HG02870 (cell line): ENCODE results near the gene BAIAP2L2.

Experiments used
- ATAC-seq: cut with Tn5 transposase; IDR thresholded peaks from one replicate; pipeline ENCODE4 v1.9.1; 2021; ENCODE audit warnings: mild to moderate bottlenecking, moderate library complexity; ENCODE audit not compliant: unreplicated experiment

Gene BAIAP2L2

GRCh38 chr22:38108561-38109319 is 1.7 kb downstream of the BAIAP2L2 start:
- no peak for ATAC-seq

DNA sequence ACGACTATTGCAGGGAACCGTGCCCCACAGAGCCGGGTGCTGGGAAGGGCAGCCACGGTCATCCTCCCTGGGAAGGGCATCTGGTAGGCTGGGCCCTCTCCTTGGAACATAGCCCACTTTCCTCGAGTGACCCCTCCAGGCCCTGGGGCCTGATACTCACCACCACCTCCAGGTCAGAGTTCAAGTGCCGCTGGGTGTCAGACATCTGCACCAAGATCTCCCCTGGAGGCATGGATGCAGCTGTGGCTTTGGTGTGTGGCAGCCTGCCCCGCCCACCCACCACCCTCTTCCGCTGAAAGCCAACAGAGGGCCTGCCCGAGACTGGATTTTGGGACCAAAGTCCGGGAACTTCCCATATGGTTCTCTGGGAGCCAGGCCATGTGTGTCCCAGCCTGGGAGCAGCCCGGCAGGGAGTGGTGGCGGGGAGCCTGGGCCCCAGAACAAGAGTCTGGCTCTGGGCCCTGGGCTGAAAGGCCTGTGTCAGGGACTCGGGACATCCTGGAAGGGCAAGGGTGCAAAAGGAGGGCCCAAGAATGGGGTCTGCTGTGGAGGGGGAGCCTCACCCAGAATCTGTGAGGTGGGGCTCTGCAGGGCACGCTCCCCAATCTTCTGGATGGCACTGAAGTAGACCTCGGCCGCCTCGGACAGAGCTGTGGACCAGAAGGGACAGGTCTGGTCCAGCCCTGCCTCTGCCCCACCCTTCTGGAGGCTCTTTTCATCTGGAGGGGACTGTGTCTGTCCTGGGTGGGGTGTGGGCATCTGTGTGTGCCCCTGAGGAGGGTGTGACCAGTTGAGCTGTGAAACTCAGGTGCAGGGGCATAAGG is 2.6 kb downstream of the BAIAP2L2 start:
- ATAC-seq, result no peak

GRCh38 chr22:38106814-38107578 is 3.5 kb downstream of the BAIAP2L2 start:
- no peak for ATAC-seq

- ATAC-seq, result no peak
Observed at GRCh38 chr22:38104084-38104483, 6.4 kb downstream of the BAIAP2L2 start.

DNA sequence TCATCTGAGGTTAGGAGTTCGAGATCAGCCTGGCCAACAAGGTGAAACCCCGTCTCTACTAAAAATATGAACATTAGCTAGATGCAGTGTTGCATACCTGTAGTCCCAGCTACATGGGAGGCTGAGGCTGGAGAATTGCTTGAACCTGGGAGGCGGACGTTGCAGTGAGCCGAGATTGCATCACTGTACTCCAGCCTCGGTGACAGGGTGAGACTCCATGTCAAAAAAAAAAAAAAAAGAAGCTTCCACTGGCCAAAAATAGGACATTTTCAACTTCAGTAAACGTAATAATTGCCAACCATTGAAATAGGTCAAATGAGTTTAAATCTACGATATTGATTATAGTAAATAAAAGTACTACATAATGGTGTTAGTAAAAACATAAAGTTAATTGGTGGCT is 6.8 kb downstream of the BAIAP2L2 start:
- ATAC-seq, result no peak

- no peak for ATAC-seq
Observed at GRCh38 chr22:38098410-38099249, 11.9 kb downstream of the BAIAP2L2 start.

GRCh38 chr22:38097557-38098409 is 12.7 kb downstream of the BAIAP2L2 start:
- no peak for ATAC-seq

- ATAC-seq, result no peak
Observed at GRCh38 chr22:38097058-38097457, 13.4 kb downstream of the BAIAP2L2 start.

- no peak for ATAC-seq
Observed at GRCh38 chr22:38089474-38089851, 21.0 kb downstream of the BAIAP2L2 start.

DNA sequence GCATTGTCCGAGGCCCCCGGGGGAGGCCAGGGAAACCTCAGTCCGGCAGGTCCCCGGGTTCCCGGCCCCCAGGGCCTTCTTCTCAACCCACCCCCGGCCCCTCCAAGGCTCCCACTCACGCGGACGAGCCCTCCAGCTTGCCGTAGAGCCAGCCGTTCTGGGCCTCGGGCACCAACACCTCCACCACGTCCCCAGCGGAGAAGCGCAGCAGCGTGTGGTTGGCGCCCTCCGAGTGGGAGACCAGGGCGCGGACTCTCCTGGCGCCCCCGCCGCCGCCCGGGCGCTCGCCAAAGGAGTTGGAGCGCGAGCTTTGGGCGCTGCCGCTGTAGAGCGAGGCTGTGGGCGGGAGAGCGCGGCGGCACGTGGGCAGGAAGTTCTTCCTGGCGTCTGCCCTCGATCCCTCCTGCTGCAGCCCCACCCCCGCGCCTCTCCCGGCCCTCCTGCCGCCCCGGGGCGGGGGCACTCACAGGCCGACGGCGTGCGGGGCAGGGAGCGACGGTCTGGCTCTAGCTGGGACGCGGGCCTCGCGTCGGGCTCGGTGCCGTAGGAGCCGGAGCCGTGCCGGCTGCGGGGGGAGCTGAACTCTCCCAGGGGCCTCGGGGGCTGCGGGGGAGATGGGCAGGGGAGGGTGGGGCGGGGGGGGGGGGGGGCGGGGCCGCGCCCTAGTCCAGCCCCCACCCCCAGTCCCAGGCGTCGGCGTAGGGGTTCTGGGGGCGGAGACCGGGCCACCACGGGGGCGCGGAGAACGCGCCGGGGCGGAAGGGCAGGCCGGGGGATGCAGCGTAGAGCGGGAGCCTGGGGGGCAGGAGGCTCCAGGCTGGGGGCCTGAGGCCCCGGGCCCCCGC is 21.6 kb downstream of the BAIAP2L2 start:
- ATAC-seq, result no peak

- no peak for ATAC-seq
Observed at GRCh38 chr22:38087855-38088254, 22.6 kb downstream of the BAIAP2L2 start.

DNA sequence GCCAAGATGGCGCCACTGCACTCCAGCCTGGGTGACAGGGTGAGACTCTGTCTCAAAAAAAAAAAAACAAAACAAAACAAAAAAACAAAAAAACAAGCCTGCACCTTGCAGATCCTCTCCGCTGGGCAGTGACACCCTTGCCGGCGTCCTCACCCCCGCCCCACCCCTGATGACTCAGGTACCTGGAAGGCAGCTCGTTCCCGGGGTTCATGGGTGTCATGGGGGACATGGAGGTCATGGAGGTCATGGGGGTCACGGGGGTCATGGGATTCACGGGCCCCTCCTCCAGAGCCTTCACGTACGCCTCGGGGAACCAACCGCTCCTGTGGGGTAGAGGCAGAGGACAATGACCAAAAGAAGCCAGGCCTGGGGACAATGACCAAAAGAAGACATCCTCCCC is 23.5 kb downstream of the BAIAP2L2 start:
- ATAC-seq, result no peak

GRCh38 chr22:38086001-38086845 is 24.3 kb downstream of the BAIAP2L2 start:
- ATAC-seq, result no peak

DNA sequence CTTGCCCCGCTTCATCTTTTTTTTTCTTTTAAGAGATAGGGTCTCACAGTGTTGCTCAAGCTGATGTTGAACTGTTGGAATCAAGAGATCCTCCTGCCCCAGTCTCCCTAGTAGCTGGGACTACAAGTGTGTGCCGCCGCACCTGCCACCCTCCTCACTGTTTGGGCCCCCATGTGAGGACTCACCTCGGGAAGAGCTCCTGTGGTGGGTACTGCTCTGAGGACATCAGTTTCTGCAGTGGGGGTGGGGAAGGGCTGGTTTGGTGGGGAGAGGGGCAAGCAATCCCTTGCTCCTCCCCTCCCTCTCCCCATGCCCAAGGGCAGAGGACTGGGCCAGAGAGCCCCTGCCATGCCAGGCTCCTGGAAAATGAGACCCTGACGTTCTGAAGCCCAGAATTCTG is 25.0 kb downstream of the BAIAP2L2 start:
- ATAC-seq, result no peak

- ATAC-seq, result no peak
Observed at GRCh38 chr22:38085056-38085455, 25.4 kb downstream of the BAIAP2L2 start.

GRCh38 chr22:38083931-38084631 is 26.4 kb downstream of the BAIAP2L2 start, which contains the start of gene SLC16A8:
SLC16A8 (minus strand) TSS chr22:38084184; CDS start chr22:38082873, 1,311 bp downstream.
- ATAC-seq, result no peak
